ENCODE results near the gene PRKCH.

- TF ChIP-seq POLR2AphosphoS5 (IDR thresholded peaks at IDR 0.05; ENCODE audit: borderline replicate concordance, low read depth, low read length) (no peak), EZH2 (IDR thresholded peaks at IDR 0.05) (peak; percentile 25)
Observed at GRCh38 chr14:61322799-61323290, 1.5 kb downstream of the PRKCH start.

Measured in SK-N-MC (cell line).